HUDEP-2 (cell line): ENCODE data around the gene RHBDL1.
A peak's percentile ranks its signal among the peaks of the same experiment; 100 is the strongest.

Experiments used
- DNase-seq, 76 experiments: peaks; one replicate each; lab custom pipeline; 2025; ENCODE audit not compliant: unreplicated experiment in 76 of 76; lab: John Stamatoyannopoulos, UW

The RHBDL1 gene

DNA sequence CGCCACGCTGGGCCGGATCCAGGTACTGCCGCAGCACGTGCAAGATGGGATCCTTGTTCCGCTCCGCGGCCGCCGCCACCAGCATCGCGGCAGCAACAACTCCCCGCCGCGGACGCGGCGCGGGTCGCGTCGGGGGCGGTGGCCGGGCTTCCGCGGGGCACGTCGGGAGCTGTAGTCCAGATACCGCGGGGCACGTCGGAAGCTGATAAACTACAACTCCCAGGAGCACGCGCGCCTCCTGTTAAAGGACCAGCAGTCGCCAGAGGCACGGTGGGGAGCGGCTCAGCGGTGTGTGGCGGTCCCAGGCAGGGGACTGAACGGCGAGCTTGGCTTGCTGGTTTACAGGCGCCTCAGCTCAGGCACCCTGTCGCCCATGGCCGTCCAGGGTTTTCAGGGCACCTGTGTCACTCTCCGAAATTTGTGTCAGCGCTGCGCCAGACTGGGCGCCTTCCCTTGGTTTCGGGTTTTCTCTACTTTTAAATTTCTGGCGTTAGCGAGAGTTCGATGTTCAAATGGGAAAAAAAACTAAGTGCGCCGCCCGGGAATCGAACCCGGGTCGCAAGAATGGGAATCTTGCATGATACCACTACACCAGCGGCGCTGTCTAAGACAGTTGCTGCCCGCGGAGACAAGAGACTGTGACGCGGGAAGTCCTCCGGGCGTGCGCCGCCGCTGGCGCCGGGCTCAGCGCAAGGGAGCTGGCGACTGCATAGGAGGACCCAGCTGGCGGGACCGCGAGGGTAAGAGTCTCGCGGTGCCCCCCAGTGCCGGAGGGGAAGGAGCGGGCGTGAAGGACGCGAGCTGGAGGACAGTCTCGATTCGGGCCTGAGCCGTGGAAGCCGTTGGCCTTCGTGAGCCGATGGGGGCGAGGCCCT is 39.0 kb upstream of the RHBDL1 start, which contains the start of gene METTL26:
METTL26 (minus strand) TSS at position 100 of the 875 bp plus-strand sequence; CDS start at position 85, 15 bp downstream.
- DNase-seq, result peak in 75 of 76 experiments; percentile 18 to 98 (median 88)

DNA sequence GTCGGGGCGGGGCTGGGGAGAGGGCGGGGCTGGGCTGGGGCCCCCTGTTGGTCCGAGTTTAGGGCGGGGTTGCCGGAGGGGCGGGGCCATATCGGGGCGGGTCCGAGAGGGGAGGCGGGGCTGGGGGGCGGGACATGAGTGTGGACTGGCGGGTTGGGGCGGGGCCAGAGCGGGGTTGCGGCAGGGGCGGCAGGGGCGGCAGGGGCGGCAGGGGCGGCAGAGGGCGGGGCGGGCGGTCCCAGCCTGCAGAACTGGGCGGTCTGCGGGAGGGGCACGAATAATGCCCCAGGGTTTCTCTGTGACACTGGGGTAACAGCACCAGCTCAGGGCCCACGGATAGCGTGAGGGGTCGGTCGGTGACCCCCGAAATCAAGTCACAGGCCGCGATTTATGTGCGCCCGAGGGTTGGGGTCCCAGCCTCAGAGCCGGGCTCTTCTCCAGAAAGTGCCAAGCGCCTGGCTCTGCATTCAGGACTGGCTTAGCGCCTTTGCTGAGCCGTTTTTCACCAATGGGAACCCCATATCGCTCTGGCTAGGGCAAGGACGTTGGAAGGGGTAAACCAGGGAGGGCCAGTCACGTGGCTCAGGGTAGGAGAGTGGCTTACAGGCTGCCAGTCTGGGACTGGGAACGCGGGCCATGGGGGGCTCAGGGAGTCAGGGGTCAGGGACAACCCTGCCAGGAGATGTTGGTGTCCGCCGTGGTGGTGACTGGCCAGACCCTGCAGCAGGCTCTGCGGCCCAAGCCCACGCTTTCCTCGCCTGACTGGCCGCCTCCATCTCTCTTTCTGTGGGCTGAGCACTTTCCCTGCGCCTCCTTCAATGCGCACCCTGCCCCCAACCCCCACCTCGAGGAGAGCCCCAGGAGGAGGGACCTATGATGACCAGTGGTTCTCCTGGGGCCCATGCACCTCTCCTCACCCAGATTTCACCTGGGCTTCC is 38.1 kb upstream of the RHBDL1 start:
- peak in 58 of 76 experiments; percentile 11 to 94 (median 86) for DNase-seq

DNA sequence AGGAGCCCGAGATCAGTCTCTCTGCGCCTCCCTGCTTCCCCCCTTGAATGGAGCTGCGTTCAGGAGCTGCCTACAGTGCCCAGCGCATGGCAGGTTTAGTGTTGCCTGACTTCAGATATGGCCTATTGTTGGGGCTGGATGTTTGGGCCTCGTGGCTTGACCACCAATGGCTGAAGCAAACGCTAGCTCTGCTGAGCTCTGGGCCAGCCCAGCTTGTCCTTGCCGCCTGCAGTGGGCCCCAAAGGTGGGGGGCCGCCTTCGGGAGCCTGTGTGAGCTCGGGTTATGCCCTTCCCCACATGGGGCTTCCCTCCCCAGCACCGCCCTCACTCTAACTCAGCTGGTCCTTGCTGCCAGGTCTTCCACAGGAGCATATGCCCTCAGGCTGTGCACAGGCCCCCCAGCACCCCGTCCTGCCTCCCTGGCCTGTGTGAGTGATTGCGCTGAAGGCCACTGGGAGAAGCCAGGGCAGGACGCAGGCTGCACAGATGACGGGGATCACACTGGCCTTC is 37.4 kb upstream of the RHBDL1 start:
- no peak for DNase-seq

DNA sequence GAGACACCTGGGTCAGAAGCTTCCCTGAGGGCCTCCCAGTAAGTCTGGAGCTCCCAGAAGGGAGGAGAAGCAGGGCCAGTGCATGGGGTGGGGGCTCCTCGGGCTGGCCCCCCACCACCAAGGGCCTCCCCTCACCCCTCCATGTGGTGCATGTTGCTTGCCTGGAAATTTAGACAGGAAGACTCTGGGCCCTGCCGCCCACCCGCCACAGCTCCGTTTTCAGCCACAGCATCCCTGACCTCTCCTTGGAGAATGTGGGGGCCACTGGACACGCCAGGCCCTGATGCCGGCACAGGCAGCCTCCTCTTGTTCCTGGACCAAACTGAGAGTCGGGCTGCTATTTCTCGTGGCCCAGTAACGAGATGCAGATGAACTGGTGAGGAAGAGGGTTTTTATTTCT is 36.6 kb upstream of the RHBDL1 start:
- DNase-seq, result no peak

DNA sequence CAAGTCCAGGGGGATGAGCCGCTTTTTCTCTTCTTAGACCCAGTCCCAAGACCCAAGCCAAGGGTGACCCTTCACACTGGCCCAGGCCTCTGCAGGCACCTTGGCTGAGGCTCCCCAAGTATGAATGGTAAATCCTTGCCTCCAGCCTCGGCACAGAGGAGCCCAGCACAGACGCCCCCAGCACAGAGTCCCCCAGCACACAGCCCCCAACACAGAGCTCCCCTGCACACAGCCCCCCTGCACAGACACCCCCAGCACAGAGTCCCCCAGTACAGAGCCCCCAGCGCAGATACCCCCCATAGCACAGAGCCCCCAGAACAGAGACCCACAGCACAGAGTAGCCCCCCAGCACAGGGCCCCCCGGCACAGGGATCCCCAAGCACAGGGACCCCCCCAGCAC is 34.9 kb upstream of the RHBDL1 start:
- no peak for DNase-seq

DNA sequence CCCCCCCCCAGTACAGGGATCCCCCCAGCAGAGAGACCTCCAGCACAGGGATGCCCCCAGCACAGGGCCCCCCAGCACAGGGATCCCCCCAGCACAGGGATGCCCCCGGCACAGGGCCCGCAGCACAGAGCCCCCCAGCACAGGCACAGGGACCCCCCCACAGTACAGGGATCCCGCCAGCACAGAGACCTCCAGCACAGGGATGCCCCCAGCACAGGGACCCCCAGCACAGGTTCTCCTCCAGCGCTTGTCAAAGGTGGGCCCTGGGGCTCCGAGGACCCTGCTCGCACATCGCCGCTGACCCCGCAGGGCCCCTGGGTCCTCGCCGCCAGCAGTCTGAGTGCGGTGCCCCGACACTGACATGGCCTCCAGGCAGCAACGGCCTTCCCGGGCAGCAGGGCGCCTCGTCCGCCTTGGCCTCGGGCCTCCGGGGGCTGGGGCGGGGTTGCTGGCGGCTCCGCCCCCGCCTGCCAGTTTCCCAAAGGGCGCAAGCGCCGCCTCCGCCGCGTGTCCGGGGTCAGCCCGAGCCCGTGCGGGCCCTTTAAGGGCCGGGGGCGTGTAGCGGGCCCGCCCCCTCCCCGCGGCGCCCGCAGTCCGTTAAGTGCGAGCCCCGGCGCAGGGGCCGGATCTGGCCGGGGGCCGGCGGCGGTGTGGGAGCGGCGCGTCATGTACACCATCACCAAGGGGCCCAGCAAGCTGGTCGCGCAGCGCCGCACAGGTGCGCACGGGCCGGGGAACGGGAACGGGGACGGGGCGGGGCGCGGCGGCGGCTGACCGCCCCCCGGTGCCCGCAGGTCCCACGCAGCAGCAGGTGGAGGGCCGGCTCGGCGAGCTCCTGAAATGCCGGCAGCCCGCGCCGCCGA is 33.9 kb upstream of the RHBDL1 start, which contains the start of gene MCRIP2:
MCRIP2 (plus strand) TSS at position 503 of the 863 bp plus-strand sequence; CDS start at position 667, 164 bp downstream.
- peak in 70 of 76 experiments; percentile 27 to 89 (median 73) for DNase-seq

DNA sequence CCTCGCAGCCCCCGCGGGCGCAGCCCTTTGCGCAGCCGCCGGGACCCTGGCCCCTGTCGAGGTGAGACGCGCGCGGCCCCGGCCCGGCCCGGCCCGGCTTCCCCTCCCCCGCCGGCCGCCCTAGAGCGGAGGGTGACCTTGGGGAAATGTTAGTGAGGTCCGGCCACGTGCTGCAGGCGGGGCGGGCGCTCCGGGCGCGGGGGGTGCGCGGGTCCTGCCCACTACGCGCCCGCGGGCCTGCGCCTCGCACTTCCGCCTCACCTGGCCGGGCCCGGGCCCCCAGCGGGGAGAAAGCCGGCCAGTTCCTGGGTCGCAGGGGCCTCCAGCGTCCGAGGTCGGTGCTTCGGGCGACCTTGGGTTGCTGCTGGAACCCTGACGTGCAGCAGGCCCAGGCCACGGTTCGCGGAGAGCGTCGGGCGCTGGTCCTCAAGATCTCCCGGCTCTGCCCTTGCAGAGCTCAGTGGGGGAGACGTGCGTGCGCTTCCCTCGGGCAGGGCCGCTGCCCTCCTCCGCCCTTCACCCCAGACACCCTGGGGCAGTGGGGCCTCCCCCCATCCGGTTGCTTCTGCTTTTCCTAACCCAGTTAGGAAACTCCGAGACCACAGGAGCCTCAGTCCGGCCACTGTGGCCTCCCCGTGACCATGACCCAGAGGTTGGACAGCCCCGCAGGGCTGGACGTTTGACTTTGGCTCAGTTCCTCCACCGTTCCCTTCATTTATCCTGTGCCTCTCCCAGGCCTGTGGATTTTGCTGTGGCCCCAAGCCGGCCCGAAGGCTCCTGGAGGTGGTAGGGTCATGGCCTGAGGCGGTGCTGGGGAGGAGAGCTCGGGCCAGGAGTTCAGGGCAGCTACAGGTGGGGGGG is 33.1 kb upstream of the RHBDL1 start:
- DNase-seq, result peak in 51 of 76 experiments; percentile 4 to 60 (median 35)

DNA sequence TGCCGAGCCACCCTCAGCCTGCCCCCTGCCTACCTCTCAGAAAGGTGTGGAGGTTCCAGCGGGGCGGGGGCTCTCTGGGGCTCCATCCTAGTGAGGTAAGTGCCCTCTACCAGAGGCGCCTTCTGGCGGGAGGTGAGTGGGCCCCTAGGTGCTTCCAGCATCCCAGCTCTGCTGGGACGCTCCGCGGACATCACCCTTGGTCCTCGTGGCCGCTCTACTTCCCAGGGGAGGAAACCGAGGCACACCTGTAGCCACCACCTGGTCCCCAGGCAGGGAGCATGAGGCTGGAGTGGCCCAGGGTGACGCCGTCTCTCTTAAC is 32.5 kb upstream of the RHBDL1 start:
- DNase-seq, result no peak

DNA sequence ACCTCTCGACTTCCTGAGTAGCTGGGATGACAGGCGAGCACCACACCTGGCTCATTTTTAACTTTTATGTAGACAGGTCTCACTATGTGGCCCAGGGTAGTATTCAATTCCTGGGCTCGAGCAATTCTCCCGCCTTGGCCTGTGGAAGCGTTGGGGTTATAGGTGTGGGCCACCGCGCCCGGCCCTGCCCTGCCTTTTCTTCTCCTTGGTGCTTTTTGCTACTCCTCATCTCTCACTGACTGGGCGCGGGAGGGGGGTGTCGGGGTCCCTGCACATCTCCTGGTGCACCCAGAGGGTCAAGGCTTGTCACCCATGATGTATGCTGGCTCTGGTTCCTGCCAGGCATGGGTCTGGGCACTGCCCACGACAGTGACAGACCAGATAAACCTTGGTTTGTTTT is 30.9 kb upstream of the RHBDL1 start:
- no peak for DNase-seq

DNA sequence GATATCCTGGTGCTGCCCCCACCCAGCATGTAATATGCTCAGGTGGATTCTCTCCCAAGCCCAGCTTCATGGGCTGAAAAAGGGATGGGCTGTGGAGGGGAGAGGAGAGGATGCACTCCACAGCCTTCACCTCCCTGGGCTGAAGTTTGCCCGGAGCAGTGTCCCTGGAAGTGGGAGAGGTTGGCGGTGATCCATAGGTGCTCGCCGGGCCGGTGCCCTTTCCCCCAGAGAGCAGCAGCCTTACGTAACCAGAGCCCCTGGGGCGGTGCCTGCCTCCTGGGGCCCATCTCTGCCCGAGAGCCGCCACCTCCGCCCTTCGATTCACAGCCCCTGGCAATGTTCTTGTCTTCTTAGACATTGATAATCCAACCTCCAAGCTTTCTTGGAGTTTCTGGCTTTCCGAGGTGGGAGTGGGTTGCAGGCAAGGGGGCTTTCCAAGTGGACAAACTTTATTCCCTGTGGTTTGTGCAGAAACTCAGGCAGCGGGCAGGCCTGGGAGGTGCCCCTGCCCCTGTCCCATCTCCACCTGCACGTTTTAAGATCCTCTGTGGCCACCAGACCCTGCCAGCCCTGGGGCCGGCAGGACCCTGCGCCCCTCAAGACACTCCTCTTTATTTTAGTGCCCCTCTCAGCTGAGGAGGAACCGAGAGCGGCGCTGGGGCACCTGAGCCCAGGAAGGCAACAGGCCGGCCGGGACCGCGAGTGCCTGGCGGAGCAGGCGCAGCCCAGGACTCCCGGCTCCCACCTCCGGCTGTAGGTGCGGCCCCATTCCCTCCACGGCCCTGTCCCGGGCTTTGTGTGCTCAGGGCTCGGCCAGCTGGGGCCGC is 29.4 kb upstream of the RHBDL1 start:
- DNase-seq, result no peak

DNA sequence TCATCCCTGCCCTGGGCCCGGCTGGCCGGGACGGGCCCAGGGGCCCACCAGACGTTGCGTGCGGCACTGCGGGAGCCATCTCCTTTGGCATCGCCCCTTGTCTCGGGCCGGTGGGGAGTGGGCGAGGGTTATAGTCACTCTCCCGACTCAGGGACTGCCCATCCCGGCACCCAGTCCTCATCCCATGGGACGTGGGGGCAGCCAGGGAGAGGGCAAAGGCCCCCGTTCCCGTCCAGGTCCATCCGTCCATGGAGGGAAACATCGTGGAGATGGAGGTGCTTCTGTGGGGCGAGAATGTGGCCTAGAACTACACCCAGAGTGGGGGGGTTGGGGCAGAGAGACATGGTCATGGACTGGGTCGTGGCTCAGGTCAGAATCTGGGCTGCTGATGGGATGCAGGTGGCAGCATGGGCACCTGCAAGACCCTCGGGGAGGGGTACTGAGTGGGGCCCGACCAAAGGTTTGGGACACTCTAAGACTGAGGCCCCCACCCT is 28.7 kb upstream of the RHBDL1 start:
- DNase-seq, result no peak

DNA sequence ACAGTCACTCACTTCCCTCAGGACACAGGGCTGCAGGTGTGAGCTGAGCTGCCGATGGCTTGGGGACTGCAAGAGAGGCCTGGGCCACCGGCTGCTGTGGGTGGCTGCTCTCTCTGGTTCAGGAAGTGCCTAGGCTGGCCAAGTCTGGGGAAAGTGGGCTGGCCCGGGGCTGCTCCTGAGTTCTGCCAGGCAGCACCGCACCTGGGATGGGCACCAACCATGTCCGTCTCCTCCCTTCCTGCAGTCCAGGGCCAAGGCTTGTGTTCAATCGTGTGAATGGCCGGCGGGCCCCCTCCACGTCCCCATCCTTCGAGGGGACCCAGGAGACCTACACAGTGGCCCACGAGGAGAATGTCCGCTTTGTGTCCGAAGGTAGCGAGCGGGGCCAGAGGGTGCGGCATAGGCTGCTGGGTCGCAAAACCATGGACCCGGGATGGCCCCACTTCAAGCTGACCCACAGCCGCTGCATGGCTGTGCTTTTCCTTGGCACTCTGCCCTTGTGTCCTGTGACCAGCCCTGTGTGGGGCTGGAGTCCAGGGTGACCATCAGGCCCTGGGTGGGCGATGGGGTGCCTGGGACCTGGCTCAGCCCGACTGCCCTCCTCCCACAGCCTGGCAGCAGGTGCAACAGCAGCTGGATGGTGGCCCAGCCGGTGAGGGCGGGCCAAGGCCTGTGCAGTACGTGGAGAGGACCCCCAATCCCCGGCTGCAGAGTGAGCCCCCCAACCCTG is 28.1 kb upstream of the RHBDL1 start:
- no peak for DNase-seq

DNA sequence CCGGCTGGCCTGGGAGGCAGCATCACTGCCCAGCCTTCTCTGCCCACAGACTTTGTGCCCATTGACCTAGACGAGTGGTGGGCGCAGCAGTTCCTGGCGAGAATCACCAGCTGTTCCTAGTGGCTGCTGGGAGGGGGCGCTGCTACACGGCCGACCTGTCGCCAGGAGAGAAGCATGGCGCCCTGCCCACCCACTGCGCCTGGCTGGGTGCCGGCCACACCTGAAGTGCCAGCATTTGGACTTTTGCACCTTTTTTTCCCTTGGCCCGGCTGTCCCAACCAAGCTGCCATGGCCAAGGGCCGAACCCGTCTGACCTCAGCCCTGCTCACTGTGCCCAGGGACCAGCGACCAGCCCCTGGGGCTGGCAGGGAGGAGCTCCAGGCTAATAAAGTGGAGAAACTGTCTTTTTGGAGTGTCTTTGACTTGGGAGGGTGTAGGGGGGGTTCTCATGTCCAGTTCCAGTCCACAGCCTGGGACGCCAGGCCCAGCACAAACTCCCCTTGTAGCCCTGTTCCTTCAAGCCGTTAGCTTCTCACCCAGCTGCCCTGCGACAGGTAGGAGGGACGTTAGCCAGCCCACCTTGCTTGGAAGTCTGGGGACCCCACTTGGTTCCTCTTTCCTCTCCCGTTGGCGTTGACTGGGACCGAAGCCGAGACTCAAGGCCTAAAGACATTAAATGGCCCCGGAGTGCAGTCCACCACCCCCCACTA is 27.2 kb upstream of the RHBDL1 start:
- peak in 60 of 76 experiments; percentile 8 to 76 (median 52) for DNase-seq

DNA sequence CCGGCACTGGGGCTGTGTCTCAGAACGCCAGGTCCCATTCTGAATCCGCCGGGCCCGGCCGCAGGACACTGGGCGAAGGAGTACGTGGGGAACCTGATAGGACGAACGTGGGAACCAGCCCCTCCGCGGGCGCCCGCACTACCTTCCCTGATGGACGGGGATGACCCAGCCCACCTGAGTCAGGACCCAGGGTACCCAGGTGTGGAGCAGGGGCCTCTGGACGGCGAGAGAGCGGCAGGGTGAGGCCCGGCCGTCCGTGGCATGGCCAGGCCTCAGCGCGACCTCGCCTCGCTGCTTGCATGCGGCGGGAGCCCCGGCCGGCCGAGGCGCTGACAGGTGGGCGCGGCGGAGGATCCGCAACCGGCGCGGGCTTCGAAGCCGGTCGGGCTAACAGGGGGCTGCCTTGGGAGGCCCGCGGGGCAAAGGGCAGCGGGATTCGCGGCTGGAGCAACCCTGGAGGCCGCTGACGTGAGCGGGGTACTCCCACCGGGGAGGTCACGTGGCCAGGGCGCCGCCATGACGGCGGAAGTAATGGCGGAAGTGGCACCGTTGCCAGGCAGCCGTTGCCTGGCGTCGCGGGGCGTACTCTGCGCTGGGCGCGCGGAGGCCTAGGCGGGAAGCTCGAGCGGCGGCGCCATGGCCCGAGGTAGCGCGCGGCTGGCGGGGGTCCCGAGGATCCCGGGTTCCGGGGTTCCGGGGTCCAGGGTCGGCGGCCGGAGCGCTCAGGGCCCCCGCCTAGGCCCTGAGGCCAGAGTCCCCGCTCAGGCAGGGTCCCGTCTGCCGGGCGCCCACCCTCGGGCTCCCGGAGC is 26.5 kb upstream of the RHBDL1 start, which contains the start of gene WDR90:
WDR90 (plus strand) TSS at position 585 of the 809 bp plus-strand sequence; CDS start at position 637, 52 bp downstream.
- DNase-seq, result peak in 74 of 76 experiments; percentile 30 to 94 (median 88)

DNA sequence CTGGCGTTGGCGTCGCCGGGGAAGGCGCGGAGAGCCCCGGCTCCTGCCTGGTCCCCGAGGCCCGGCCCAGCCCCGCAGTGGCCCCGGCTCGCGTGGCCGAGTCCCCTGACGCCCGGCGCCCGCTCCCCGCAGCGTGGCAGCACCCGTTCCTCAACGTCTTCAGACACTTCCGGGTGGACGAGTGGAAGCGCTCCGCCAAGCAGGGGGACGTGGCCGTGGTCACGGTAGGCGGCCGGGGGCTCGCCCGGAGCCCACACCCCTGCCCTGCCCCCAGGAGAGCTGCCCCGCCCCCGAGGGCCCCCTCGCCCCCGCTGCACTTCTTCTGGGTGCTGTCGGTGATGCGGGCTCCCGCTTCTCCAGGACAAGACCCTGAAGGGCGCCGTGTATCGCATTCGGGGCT is 25.8 kb upstream of the RHBDL1 start:
- peak in 2 of 76 experiments; percentile 16 to 31 for DNase-seq

DNA sequence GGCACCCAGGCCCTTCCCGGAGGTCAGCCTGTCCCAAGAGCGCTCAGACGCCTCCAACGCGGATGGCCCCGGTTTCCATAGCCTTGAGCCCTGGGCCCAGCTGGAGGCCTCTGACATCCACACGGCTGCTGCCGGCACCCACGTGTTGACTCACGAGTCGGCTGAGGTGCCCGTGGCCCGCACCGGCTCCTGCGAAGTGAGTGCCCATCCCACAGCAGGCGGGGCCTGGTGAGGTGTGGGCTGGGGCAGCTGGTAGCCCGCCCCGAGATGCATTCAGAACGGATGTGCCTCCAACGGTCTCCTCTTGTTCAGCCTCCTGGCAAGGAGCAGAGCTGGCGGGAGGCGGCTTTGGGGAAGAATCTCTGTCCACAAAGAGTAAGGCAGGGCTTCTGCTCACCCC is 23.6 kb upstream of the RHBDL1 start:
- no peak for DNase-seq
